AG04449 (cell line): ENCODE data around the gene MC3R.

Experiments
- CTCF ChIA-PET: fragments of 350-600 bp; formaldehyde crosslinking; extraction: SDS; loops from one replicate; lab custom pipeline; 2021; ENCODE audit warnings: antibody characterized with exemption; lab: Yijun Ruan, JAX
- POLR2A ChIA-PET: fragments of 400-600, 350-600 bp; formaldehyde crosslinking; extraction: SDS; loops from one replicate; lab custom pipeline; 2020; ENCODE audit warnings: antibody characterized with exemption, inconsistent platforms; lab: Yijun Ruan, JAX
- DNase-seq: peaks from one replicate; pipeline ENCODE4 v3.0.0-alpha.2; 2010; ENCODE audit warnings: low read depth, low spot score
- H3K4me3 ChIP-seq: 2 replicates; pipeline ENCODE4 v1.5.1; 2011; ENCODE audit warnings: low read depth, mild to moderate bottlenecking, control low read depth, low read length
- CTCF ChIP-seq: IDR thresholded peaks from one replicate; pipeline ENCODE4 v1.5.1; 2011; ENCODE audit warnings: mild to moderate bottlenecking, moderate library complexity, low read length, control low read depth, inconsistent platforms; ENCODE audit not compliant: insufficient read depth; ENCODE audit errors: missing control alignments

MC3R gene

GRCh38 chr20:56247954-56248782 is at the start of gene MC3R:
MC3R (plus strand) TSS chr20:56248732; CDS start chr20:56248844, 112 bp downstream.
- CTCF ChIA-PET = interaction anchor here (0.7 to 1.2 kb wide), 4 partner anchors 11 to 104 kb away, joined by 3 to 7 read pairs (median 5); no protein-coding TSS in a partner anchor
- POLR2A ChIA-PET = no interaction called here
- TF ChIP-seq CTCF = peak; percentile 65
- no peak within 1 kb of the TSS for H3K4me3 ChIP-seq
- DNase-seq = no peak

- H3K4me3 ChIP-seq = no peak overlapping the region
- CTCF ChIA-PET = interaction anchor here (0.9 kb wide), 1 partner anchor 35 kb away, joined by 3 read pairs; no protein-coding TSS in a partner anchor
- POLR2A ChIA-PET = no interaction called here
- no peak for DNase-seq
- TF ChIP-seq CTCF = no peak
These were observed 48.1 kb upstream of the MC3R start for GRCh38 chr20:56200456-56200855.

- no peak overlapping the region for H3K4me3 ChIP-seq
- POLR2A ChIA-PET = no interaction called here
- no peak for DNase-seq
- CTCF ChIA-PET = interaction anchor here (0.9 to 1.2 kb wide), 2 partner anchors 22 to 140 kb away, joined by 3 to 4 read pairs; no protein-coding TSS in a partner anchor
- TF ChIP-seq CTCF = no peak
These were observed 45.9 kb upstream of the MC3R start for GRCh38 chr20:56202493-56203077.

- TF ChIP-seq CTCF = no peak
- no peak overlapping the region for H3K4me3 ChIP-seq
- no peak for DNase-seq
- CTCF ChIA-PET = no interaction called here
- POLR2A ChIA-PET = no interaction called here
These were observed 44.3 kb upstream of the MC3R start for GRCh38 chr20:56204206-56204605.

GRCh38 chr20:56205346-56205745 is 43.2 kb upstream of the MC3R start:
- DNase-seq = no peak
- CTCF ChIA-PET = no interaction called here
- POLR2A ChIA-PET = no interaction called here
- TF ChIP-seq CTCF = no peak
- no peak overlapping the region for H3K4me3 ChIP-seq

GRCh38 chr20:56207656-56208055 is 40.9 kb upstream of the MC3R start:
- POLR2A ChIA-PET = no interaction called here
- CTCF ChIA-PET = no interaction called here
- no peak for TF ChIP-seq CTCF
- H3K4me3 ChIP-seq = no peak overlapping the region
- no peak for DNase-seq
